Tibial artery (tissue), 4 donors: Measurements from ENCODE around the gene MS4A12.

Experiments used
- DNase-seq, 2 donors: peaks; one replicate each; pipeline ENCODE4 v3.0.0-alpha.2; 2019
- H3K27ac ChIP-seq, 2 donors: fragments of 200-600 bp; sonication (generic) in 1 of 2; 1 replicate in 1 of 2; 2 replicates in 1 of 2; pipeline ENCODE4 v1.5.1; 2018 to 2019; ENCODE audit warnings: mild to moderate bottlenecking in 1 of 2
- H3K27me3 ChIP-seq, 2 donors: fragments of 200-600 bp; sonication (generic) in 1 of 2; one replicate each; pipeline versions ENCODE4 v1.5.1 to v1.6.0; 2016 to 2019
- H3K36me3 ChIP-seq, 3 donors: fragments of 200-600 bp; sonication (generic) in 2 of 3; one replicate each; pipeline ENCODE4 v1.5.1; 2016 to 2019; ENCODE audit warnings: mild to moderate bottlenecking in 2 of 3
- H3K4me1 ChIP-seq, 4 donors: fragments of 200-600 bp; sonication (generic) in 2 of 4; 1 replicate in 3 of 4; 2 replicates in 1 of 4; pipeline ENCODE4 v1.5.1; 2016 to 2019
- H3K4me3 ChIP-seq, 2 donors: fragments of 200-600 bp; sonication (generic) in 1 of 2; 1 replicate in 1 of 2; 2 replicates in 1 of 2; pipeline ENCODE4 v1.5.1; 2018 to 2019; ENCODE audit warnings: mild to moderate bottlenecking in 2 of 2
- H3K9me3 ChIP-seq, 3 donors: fragments of 200-600 bp; sonication (generic) in 1 of 3; one replicate each; pipeline ENCODE4 v1.5.1; 2016 to 2019
- intact Hi-C: fragments of 100-400 bp; cut with DNase I; formaldehyde crosslinking; loops from one replicate; pipeline ENCODE4 v1.15.0; 2023; ENCODE audit warnings: low total_unique reads
- TF ChIP-seq, protein P1 (sequence below), 2 experiments: fragments of 200-600 bp in 1 of 2; fragments of 450-650 bp in 1 of 2; IDR thresholded peaks; one replicate each; pipeline ENCODE4 v1.5.1; 2017 to 2019; ENCODE audit warnings: antibody characterized with exemption in 2 of 2, mild to moderate bottlenecking in 1 of 2, moderate library complexity in 1 of 2

Gene MS4A12

DNA sequence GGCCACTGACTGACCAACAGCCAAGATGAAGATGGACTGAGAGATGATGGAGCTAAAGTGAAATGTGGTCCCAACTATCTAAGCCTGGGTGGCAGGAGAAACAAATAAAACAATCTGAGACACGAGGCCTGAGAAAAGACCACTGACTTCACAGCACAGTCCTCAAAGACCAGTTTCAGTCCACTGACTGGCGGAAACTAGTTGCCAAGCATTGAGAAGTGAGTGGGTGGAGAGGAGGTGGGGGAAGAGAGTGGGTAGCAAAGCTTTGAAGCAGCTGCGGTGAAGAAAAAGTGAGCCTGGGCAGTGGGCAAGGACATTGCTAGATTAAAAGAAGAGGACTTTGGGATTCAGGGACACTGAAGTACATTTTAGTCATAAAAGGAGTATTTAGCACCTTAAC lies 35.0 kb upstream of the MS4A12 start:
- no peaks in the 10 kb centered on the region for H3K36me3 ChIP-seq
- no peaks in the 10 kb centered on the region for H3K4me1 ChIP-seq
- H3K9me3 ChIP-seq: no peaks in the 10 kb centered on the region
- DNase-seq: no peak
- H3K4me3 ChIP-seq: no peak overlapping the region
- TF ChIP-seq, protein P1, sequence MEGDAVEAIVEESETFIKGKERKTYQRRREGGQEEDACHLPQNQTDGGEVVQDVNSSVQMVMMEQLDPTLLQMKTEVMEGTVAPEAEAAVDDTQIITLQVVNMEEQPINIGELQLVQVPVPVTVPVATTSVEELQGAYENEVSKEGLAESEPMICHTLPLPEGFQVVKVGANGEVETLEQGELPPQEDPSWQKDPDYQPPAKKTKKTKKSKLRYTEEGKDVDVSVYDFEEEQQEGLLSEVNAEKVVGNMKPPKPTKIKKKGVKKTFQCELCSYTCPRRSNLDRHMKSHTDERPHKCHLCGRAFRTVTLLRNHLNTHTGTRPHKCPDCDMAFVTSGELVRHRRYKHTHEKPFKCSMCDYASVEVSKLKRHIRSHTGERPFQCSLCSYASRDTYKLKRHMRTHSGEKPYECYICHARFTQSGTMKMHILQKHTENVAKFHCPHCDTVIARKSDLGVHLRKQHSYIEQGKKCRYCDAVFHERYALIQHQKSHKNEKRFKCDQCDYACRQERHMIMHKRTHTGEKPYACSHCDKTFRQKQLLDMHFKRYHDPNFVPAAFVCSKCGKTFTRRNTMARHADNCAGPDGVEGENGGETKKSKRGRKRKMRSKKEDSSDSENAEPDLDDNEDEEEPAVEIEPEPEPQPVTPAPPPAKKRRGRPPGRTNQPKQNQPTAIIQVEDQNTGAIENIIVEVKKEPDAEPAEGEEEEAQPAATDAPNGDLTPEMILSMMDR (IDR thresholded peaks at IDR 0.05): no peak
- intact Hi-C loops: no loop called here
- no peaks in the 10 kb centered on the region for H3K27me3 ChIP-seq
- no peak overlapping the region for H3K27ac ChIP-seq

DNA sequence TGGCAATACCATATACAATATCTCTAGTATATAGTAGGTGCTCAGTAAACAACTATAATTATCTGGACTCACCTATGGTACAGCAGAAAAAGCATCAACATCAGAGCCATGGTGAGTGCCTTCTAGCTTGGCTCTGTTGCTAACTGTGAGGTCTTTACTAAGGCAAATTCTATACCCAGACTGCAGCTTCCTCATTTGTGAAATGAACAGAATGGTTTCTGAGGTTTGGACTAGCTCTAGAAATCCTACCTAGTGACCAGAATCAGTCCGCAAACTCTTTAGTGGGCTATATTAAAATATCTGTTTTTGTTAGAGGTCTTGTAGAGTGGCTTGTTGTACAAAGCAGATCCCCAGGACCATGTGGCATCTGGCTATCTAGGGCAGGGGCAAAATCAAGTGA lies 33.2 kb upstream of the MS4A12 start:
- H3K4me1 ChIP-seq: no peaks in the 10 kb centered on the region
- DNase-seq: no peak
- H3K9me3 ChIP-seq: no peaks in the 10 kb centered on the region
- TF ChIP-seq, protein P1 (IDR thresholded peaks at IDR 0.05): no peak
- no peaks in the 10 kb centered on the region for H3K36me3 ChIP-seq
- no peak overlapping the region for H3K4me3 ChIP-seq
- intact Hi-C loops: no loop called here
- no peak overlapping the region for H3K27ac ChIP-seq
- no peaks in the 10 kb centered on the region for H3K27me3 ChIP-seq

DNA sequence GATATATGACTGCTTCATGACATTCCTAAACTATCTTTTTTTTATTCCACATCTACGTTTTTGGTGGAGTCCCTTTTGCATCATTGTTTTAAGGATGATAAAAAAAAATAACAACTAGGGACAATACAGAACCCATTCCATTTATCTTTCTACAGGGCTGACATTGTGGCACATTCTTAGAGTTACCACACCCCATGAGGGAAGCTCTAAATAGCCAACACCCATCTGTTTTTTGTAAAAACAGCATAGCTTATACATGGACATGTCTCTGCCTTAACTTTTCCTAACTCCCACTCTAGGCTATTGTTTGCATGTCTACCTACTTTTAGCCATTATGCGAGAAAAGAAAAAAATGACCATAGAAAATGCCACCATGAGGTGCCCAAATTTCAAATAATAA lies 23.7 kb upstream of the MS4A12 start:
- Histone ChIP-seq H3K27ac (no peak overlapping the region), H3K9me3 (no peaks in the 10 kb centered on the region), H3K27me3 (no peaks in the 10 kb centered on the region), H3K36me3 (no peaks in the 10 kb centered on the region), H3K4me3 (no peak overlapping the region), H3K4me1 (no peaks in the 10 kb centered on the region)
- TF ChIP-seq, protein P1 (IDR thresholded peaks at IDR 0.05): no peak
- intact Hi-C loops: no loop called here
- DNase-seq: no peak

DNA sequence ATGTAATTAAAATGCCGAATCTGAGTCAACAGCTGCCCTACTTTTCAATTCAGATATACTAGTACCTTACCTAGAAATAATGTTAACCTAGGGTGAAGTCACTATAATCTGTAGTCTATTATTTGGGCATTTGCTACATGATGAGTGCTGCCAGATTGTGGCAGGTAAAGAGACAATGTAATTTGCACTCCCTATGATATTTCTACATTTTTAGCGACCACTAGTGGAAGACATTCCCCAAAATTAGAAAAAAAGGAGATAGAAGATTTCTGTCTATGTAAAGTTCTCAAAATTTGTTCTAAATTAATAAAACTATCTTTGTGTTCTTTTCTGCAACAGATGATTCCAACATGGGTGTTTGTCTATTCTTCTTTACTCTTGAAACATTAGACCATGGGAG lies 22.9 kb upstream of the MS4A12 start:
- no peak overlapping the region for H3K27ac ChIP-seq
- H3K36me3 ChIP-seq: no peaks in the 10 kb centered on the region
- DNase-seq: no peak
- no peak overlapping the region for H3K4me3 ChIP-seq
- no peaks in the 10 kb centered on the region for H3K27me3 ChIP-seq
- TF ChIP-seq, protein P1 (IDR thresholded peaks at IDR 0.05): no peak
- no peaks in the 10 kb centered on the region for H3K9me3 ChIP-seq
- intact Hi-C loops: no loop called here
- no peaks in the 10 kb centered on the region for H3K4me1 ChIP-seq

DNA sequence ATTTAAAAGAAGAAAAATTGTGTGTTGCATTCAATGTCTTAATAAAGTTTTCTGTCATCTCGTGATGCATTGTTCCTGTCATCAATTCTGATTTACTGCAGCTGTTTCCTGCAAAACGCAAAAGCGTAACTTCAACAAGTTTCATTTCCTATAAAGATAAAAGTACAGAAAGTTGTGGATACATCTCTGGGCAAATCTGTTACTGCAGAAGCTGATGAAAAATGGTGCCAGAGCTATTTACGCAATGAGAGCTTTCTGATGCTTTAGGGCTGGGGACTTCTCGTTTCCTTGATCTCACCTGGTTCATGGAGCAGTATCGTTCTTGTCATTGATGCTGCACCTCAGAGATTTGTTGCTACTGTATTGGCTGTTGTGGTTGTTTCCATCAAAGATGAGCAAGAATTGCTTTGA lies 15.5 kb upstream of the MS4A12 start:
- no peaks in the 10 kb centered on the region for H3K36me3 ChIP-seq
- H3K27me3 ChIP-seq: no peaks in the 10 kb centered on the region
- DNase-seq: no peak
- H3K4me3 ChIP-seq: no peak overlapping the region
- intact Hi-C loops: no loop called here
- no peak overlapping the region for H3K27ac ChIP-seq
- H3K9me3 ChIP-seq: no peaks in the 10 kb centered on the region
- H3K4me1 ChIP-seq: no peaks in the 10 kb centered on the region
- TF ChIP-seq, protein P1 (IDR thresholded peaks at IDR 0.05): no peak

DNA sequence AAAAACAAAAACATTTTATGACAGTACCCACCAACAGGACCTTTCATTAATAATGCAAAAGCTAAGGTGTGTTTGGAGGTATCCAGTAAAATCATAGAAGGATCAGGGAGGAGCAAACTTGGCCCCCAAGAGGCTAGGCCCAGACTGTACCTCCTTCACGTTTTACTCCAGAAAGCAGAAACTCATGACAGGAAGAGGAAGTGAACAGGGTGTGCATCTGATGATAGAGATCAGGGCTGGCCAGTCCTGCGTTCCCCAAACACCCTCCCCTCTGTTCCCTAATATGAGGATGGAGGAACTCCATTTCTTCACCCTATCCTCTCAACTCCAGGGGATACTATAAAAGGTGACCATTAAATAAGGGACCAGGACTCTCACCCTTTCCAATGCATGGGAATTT lies 10.2 kb upstream of the MS4A12 start:
- no peak overlapping the region for H3K4me3 ChIP-seq
- TF ChIP-seq, protein P1 (IDR thresholded peaks at IDR 0.05): no peak
- H3K36me3 ChIP-seq: no peaks in the 10 kb centered on the region
- no peak overlapping the region for H3K27ac ChIP-seq
- DNase-seq: no peak
- intact Hi-C loops: loop anchor here (5.0 kb wide), 1 partner anchor 515 kb away; no protein-coding TSS in a partner anchor
- H3K27me3 ChIP-seq: no peaks in the 10 kb centered on the region
- H3K9me3 ChIP-seq: no peaks in the 10 kb centered on the region
- no peaks in the 10 kb centered on the region for H3K4me1 ChIP-seq
